ENCODE measurements around the gene GPRIN3. TPM values are rescaled to one million over a fixed set of nuclear protein-coding genes. Genes with fewer than 3 reads are reported as not detected.

GPRIN3 gene
- total and polyA plus RNA-seq, 2 experiments from 2014 or later = 0.01 TPM; not detected in 1

DNA sequence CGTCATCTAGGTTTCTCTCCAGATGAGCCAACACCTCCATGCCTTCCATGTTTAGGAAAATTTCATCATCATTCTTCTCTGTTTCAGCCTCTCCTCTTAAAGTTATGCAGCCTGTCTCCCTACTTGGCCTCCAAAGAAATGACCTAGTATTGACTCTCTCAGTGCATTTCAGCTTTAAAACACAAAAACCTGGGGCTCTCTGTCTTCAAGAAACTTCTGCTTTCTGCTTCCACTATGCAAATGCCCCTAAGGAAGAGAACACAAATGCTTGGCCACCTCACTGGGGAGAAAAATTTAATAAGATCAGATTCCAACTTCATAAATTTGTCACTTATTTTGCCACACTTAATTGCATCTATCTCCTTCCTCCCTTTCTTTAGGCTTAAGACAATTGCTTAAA is 93.3 kb downstream of the GPRIN3 start:
- Histone ChIP-seq H3K79me2 (ENCODE audit: insufficient read depth) (no peaks in the 10 kb centered on the region), H3K4me2 (ENCODE audit: unreplicated experiment) (no peak overlapping the region), H2AFZ (no peak overlapping the region), H3K4me3 (no peak overlapping the region), H3K9ac (no peak overlapping the region), H3K36me3 (ENCODE audit: low read depth) (no peaks in the 10 kb centered on the region), H3K9me2 (ENCODE audit: insufficient read depth) (no peaks in the 10 kb centered on the region), H4K20me1 (ENCODE audit: insufficient read depth) (no peaks in the 10 kb centered on the region), H3K27ac (no peak overlapping the region), H3K27me3 (replicated peaks; ENCODE audit: insufficient read depth) (peaks cover 11% of the 10 kb centered on the region; the same call in 1 of the 2 replicates), H3K4me1 (ENCODE audit: insufficient read depth) (no peaks in the 10 kb centered on the region), H3F3A (ENCODE audit: insufficient read depth) (no peaks in the 10 kb centered on the region), H3K9me3 (ENCODE audit: low read depth) (no peaks in the 10 kb centered on the region)
- TF ChIP-seq EZH2 (IDR thresholded peaks at IDR 0.05; ENCODE audit: insufficient read depth, poor library complexity, severe bottlenecking) = no peak
- no peak for TF ChIP-seq EZH2phosphoT487 (IDR thresholded peaks at IDR 0.05; ENCODE audit: insufficient read depth, low read depth)
- in situ Hi-C loops (cut with MboI) = no loop called here
- no peak for DNase-seq
- 49 to 75% methylated on average over 1 of the region's 1 CpG for WGBS, 2 experiments (ENCODE audit: low coverage in 1 of 2, low lambda C conversion rate in 2 of 2, missing lambda C conversion rate in 2 of 2)

DNA sequence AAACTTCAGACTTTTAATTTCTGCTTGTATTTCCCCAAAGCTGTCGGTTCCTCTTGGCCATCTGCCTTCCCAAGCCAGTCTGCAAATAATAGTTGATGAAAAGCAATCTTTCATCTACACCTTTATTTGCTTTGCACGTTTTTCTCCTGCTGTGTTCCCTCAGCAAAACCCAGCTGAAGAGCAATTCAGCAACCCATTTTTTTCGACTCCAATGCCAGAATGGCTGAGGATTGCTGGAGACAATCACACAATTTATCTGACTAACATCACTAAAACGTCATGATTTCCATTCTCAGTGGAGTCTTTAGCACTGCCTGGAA is 94.3 kb downstream of the GPRIN3 start:
- in situ Hi-C loops (cut with MboI) = no loop called here
- no peak for DNase-seq
- no peak overlapping the region for H3K27ac ChIP-seq
- no peaks in the 10 kb centered on the region for H3K4me1 ChIP-seq (ENCODE audit: insufficient read depth)
- H3K9ac ChIP-seq = no peak overlapping the region
- H3K27me3 ChIP-seq (replicated peaks; ENCODE audit: insufficient read depth) = peaks cover 11% of the 10 kb centered on the region; the same call in 1 of the 2 replicates
- WGBS, 2 experiments (ENCODE audit: low coverage in 1 of 2, low lambda C conversion rate in 2 of 2, missing lambda C conversion rate in 2 of 2) = 17% methylated on average over 4 of the region's 4 CpGs
- H2AFZ ChIP-seq = no peak overlapping the region
- no peaks in the 10 kb centered on the region for H3K79me2 ChIP-seq (ENCODE audit: insufficient read depth)
- H3K9me3 ChIP-seq (ENCODE audit: low read depth) = no peaks in the 10 kb centered on the region
- H3K4me2 ChIP-seq (ENCODE audit: unreplicated experiment) = no peak overlapping the region
- no peaks in the 10 kb centered on the region for H4K20me1 ChIP-seq (ENCODE audit: insufficient read depth)
- no peaks in the 10 kb centered on the region for H3K9me2 ChIP-seq (ENCODE audit: insufficient read depth)
- no peaks in the 10 kb centered on the region for H3F3A ChIP-seq (ENCODE audit: insufficient read depth)
- H3K36me3 ChIP-seq (ENCODE audit: low read depth) = no peaks in the 10 kb centered on the region
- TF ChIP-seq EZH2phosphoT487 (IDR thresholded peaks at IDR 0.05; ENCODE audit: insufficient read depth, low read depth) (no peak), EZH2 (IDR thresholded peaks at IDR 0.05; ENCODE audit: insufficient read depth, poor library complexity, severe bottlenecking) (no peak)
- H3K4me3 ChIP-seq = no peak overlapping the region

DNA sequence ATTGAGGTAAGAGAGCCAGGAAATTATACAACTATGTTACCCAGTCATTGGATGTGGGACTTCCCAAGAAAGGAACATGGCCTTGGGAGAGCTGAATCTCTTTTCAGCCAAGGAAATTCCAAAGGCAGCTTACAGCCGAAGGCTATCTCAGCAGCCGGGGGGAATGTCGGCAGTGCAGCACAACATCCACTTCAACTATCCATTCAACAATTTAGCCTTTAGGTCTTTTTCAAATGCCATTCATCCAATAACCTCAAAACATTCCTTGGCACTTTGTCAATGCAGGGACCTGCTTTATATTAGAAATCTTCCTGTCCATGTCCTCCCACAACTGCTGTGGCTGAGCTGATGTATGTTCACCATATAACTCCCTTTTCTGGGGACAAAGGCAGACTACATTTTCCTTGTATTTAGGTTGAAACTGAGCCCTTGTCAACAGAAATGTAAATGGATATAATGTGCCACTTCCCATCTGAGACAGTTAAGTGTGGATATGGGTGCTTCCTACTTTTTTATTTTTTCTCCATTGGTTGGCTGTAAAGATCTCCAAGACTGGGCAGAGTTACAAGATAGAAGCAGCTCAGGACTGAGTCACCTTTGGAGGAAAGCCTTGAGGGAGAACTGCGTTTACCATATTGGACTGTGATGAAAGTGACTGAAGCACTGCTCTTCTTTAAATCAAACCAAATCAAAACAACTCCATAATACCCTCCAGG is 94.8 kb downstream of the GPRIN3 start:
- H3K9ac ChIP-seq = no peak overlapping the region
- H3K9me2 ChIP-seq (ENCODE audit: insufficient read depth) = no peaks in the 10 kb centered on the region
- no peaks in the 10 kb centered on the region for H3K79me2 ChIP-seq (ENCODE audit: insufficient read depth)
- TF ChIP-seq EZH2 (IDR thresholded peaks at IDR 0.05; ENCODE audit: insufficient read depth, poor library complexity, severe bottlenecking) (no peak), EZH2phosphoT487 (IDR thresholded peaks at IDR 0.05; ENCODE audit: insufficient read depth, low read depth) (no peak)
- WGBS, 2 experiments (ENCODE audit: low coverage in 1 of 2, low lambda C conversion rate in 2 of 2, missing lambda C conversion rate in 2 of 2) = 47 to 62% methylated on average over 4 of the region's 4 CpGs
- H3F3A ChIP-seq (ENCODE audit: insufficient read depth) = no peaks in the 10 kb centered on the region
- H3K4me3 ChIP-seq = no peak overlapping the region
- no peaks in the 10 kb centered on the region for H3K36me3 ChIP-seq (ENCODE audit: low read depth)
- peak; percentile 59 for DNase-seq
- in situ Hi-C loops (cut with MboI) = no loop called here
- H2AFZ ChIP-seq = no peak overlapping the region
- no peaks in the 10 kb centered on the region for H4K20me1 ChIP-seq (ENCODE audit: insufficient read depth)
- no peak overlapping the region for H3K4me2 ChIP-seq (ENCODE audit: unreplicated experiment)
- no peaks in the 10 kb centered on the region for H3K4me1 ChIP-seq (ENCODE audit: insufficient read depth)
- no peaks in the 10 kb centered on the region for H3K9me3 ChIP-seq (ENCODE audit: low read depth)
- no peak overlapping the region for H3K27ac ChIP-seq
- H3K27me3 ChIP-seq (replicated peaks; ENCODE audit: insufficient read depth) = peaks cover 11% of the 10 kb centered on the region; the same call in 1 of the 2 replicates

DNA sequence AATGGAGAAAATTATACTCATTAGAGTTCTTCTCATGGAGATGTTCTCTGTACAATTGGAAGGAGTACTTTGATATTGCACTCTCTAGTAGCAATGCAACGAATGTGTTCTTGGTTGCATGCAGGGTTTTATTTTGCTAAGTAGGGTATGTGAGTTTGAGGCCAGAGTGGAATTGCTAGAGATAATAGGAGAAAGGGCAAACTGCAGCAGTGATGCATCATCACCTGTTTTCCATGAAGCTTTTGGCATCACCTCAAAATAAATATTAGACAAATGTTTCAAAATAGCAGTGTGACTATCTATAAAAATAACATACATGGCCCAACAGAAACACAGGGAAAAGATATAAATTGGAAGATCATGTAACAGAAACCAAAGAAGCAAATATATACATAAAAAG is 103.0 kb downstream of the GPRIN3 start:
- H3K27ac ChIP-seq = no peak overlapping the region
- no peak overlapping the region for H2AFZ ChIP-seq
- H3K4me3 ChIP-seq = no peak overlapping the region
- H3K36me3 ChIP-seq (ENCODE audit: low read depth) = no peaks in the 10 kb centered on the region
- H4K20me1 ChIP-seq (ENCODE audit: insufficient read depth) = no peaks in the 10 kb centered on the region
- no peaks in the 10 kb centered on the region for H3F3A ChIP-seq (ENCODE audit: insufficient read depth)
- 5 to 6% methylated on average over 1 of the region's 1 CpG for WGBS, 2 experiments (ENCODE audit: low coverage in 1 of 2, low lambda C conversion rate in 2 of 2, missing lambda C conversion rate in 2 of 2)
- no peaks in the 10 kb centered on the region for H3K79me2 ChIP-seq (ENCODE audit: insufficient read depth)
- no peaks in the 10 kb centered on the region for H3K9me2 ChIP-seq (ENCODE audit: insufficient read depth)
- no peak overlapping the region for H3K4me2 ChIP-seq (ENCODE audit: unreplicated experiment)
- H3K9ac ChIP-seq = no peak overlapping the region
- in situ Hi-C loops (cut with MboI) = no loop called here
- H3K27me3 ChIP-seq (replicated peaks; ENCODE audit: insufficient read depth) = peaks cover 11% of the 10 kb centered on the region; the same call in 1 of the 2 replicates
- peak; percentile 27 for DNase-seq
- H3K9me3 ChIP-seq (ENCODE audit: low read depth) = no peaks in the 10 kb centered on the region
- TF ChIP-seq EZH2phosphoT487 (IDR thresholded peaks at IDR 0.05; ENCODE audit: insufficient read depth, low read depth) (no peak), EZH2 (IDR thresholded peaks at IDR 0.05; ENCODE audit: insufficient read depth, poor library complexity, severe bottlenecking) (no peak)
- H3K4me1 ChIP-seq (ENCODE audit: insufficient read depth) = no peaks in the 10 kb centered on the region

All from GM23248 (cell line).